Hepatic stellate cell (primary cell): Measurements from ENCODE around the gene NPIPB13.
"Not testable (repeated sequence)": the region's sequence is repeated elsewhere in the genome, so short reads cannot be mapped to it uniquely, and the experiment has no call there.

ENCODE experiments used
- DNase-seq: peaks from one replicate; pipeline ENCODE4 v3.0.0; 2011; ENCODE audit warnings: low spot score

The NPIPB13 gene

GRCh38 chr16:30248379-30248778 lies at the start of gene NPIPB13:
Gene NPIPB13 (minus strand): TSS chr16:30248479. CDS start chr16:30245573, 2,906 bp downstream.
- DNase-seq = not testable (repeated sequence)

- not testable (repeated sequence) for DNase-seq
These were observed 34.1 kb upstream of the NPIPB13 start for GRCh38 chr16:30282357-30282756.

GRCh38 chr16:30278523-30278922 lies 30.2 kb upstream of the NPIPB13 start:
- DNase-seq = not testable (repeated sequence)

GRCh38 chr16:30217082-30217481 lies 31.2 kb downstream of the NPIPB13 start:
- not testable (repeated sequence) for DNase-seq

- not testable (repeated sequence) for DNase-seq
These were observed 36.9 kb downstream of the NPIPB13 start for GRCh38 chr16:30211414-30211813.

GRCh38 chr16:30209032-30209431 lies 39.2 kb downstream of the NPIPB13 start:
- not testable (repeated sequence) for DNase-seq

- DNase-seq = not testable (repeated sequence)
These were observed 41.1 kb downstream of the NPIPB13 start for GRCh38 chr16:30207063-30207704.

- not testable (repeated sequence) for DNase-seq
These were observed 42.0 kb downstream of the NPIPB13 start for GRCh38 chr16:30206252-30206651.

- DNase-seq = not testable (repeated sequence)
These were observed 42.6 kb downstream of the NPIPB13 start for GRCh38 chr16:30205541-30206236.

- DNase-seq = not testable (repeated sequence)
These were observed 48.5 kb downstream of the NPIPB13 start for GRCh38 chr16:30199608-30200343.

- DNase-seq = not testable (repeated sequence)
These were observed 49.2 kb downstream of the NPIPB13 start, which contains the start of gene SULT1A3 for GRCh38 chr16:30199049-30199448. Gene SULT1A3 (plus strand): TSS chr16:30199255. CDS start chr16:30200729, 1,474 bp downstream.
